WTC11 (cell line): Measurements from ENCODE around the gene ATP2B1. TPM values are rescaled to one million over a fixed set of nuclear protein-coding genes. Genes with fewer than 3 reads are reported as not detected.
"Not testable (repeated sequence)": the region's sequence is repeated elsewhere in the genome, so short reads cannot be mapped to it uniquely, and the experiment has no call there.

ENCODE experiments used
- ATAC-seq: fragments of 200-7000 bp; cut with Tn5 transposase; 2 replicates; pipeline ENCODE4 v1.10.0; 2021; ENCODE audit warnings: mild to moderate bottlenecking, moderate library complexity
- CTCF ChIA-PET: fragments of 300-600 bp; sonication (Branson Sonifier 250); formaldehyde crosslinking; loops from one replicate; lab custom pipeline; 2021; ENCODE audit warnings: antibody characterized with exemption; lab: Charles Lee
- POLR2A ChIA-PET: fragments of 350-600 bp; sonication (Branson Sonifier 250); formaldehyde crosslinking; loops from one replicate; lab custom pipeline; 2021; ENCODE audit warnings: antibody characterized with exemption; lab: Charles Lee
- DNase-seq: peaks from one replicate; pipeline ENCODE4 v3.0.0; 2021; ENCODE audit warnings: low spot score
- H3K27ac Mint-ChIP-seq: 2 replicates; pipeline ENCODE4 v1.8.0; 2021; ENCODE audit warnings: mixed read lengths
- H3K27me3 Mint-ChIP-seq: 2 replicates; pipeline ENCODE4 v1.8.0; 2021; ENCODE audit warnings: low read depth, mild to moderate bottlenecking, moderate library complexity, mixed read lengths
- H3K36me3 Mint-ChIP-seq: 2 replicates; pipeline ENCODE4 v1.8.0; 2021; ENCODE audit warnings: mixed read lengths
- H3K4me1 Mint-ChIP-seq: 2 replicates; pipeline ENCODE4 v1.8.0; 2022; ENCODE audit warnings: mixed read lengths
- H3K4me3 Mint-ChIP-seq: 2 replicates; pipeline ENCODE4 v1.8.0; 2021; ENCODE audit warnings: mild to moderate bottlenecking, moderate library complexity, mixed read lengths
- H3K9me3 Mint-ChIP-seq: 2 replicates; pipeline ENCODE4 v1.8.0; 2021; ENCODE audit warnings: mixed read lengths
- GABPB1 ChIP-seq: sonication (generic); formaldehyde crosslinking; IDR thresholded peaks from 2 replicates; pipeline ENCODE4 v1.8.1; 2023; ENCODE audit warnings: mild to moderate bottlenecking, missing genetic modification reagents
- JUN ChIP-seq: sonication (generic); formaldehyde crosslinking; IDR thresholded peaks from 2 replicates; pipeline ENCODE4 v1.8.0; 2023; ENCODE audit warnings: mild to moderate bottlenecking, missing genetic modification reagents
- KAT7 ChIP-seq: sonication (generic); formaldehyde crosslinking; IDR thresholded peaks from 2 replicates; pipeline ENCODE4 v1.8.1; 2023; ENCODE audit warnings: missing genetic modification reagents, mild to moderate bottlenecking, borderline replicate concordance
- MXD4 ChIP-seq: fragments of 250-450 bp; sonication (Bioruptor Pico); IDR thresholded peaks from 2 replicates; pipeline ENCODE4 v1.8.0; 2021; ENCODE audit warnings: mild to moderate bottlenecking, moderate library complexity, borderline replicate concordance
- NFE2L1 ChIP-seq: sonication (generic); formaldehyde crosslinking; IDR thresholded peaks from 2 replicates; pipeline ENCODE4 v1.8.1; 2023; ENCODE audit warnings: missing genetic modification reagents
- NR1H2 ChIP-seq: sonication (generic); formaldehyde crosslinking; IDR thresholded peaks from 2 replicates; pipeline ENCODE4 v1.9.0; 2021; ENCODE audit warnings: mild to moderate bottlenecking, moderate library complexity, missing genetic modification reagents
- NR3C1 ChIP-seq: sonication (generic); formaldehyde crosslinking; conservative IDR thresholded peaks from 2 replicates; pipeline ENCODE4 v1.8.1; 2023; ENCODE audit warnings: low read depth, mild to moderate bottlenecking, missing genetic modification reagents
- SP1 ChIP-seq: sonication (generic); formaldehyde crosslinking; conservative IDR thresholded peaks from 2 replicates; pipeline ENCODE4 v1.8.1; 2022; ENCODE audit warnings: missing genetic modification reagents
- TCF7 ChIP-seq: sonication (generic); formaldehyde crosslinking; IDR thresholded peaks from 2 replicates; pipeline ENCODE4 v1.8.0; 2022; ENCODE audit warnings: mild to moderate bottlenecking, low read depth, missing genetic modification reagents, moderate library complexity
- TEAD4 ChIP-seq: sonication (generic); formaldehyde crosslinking; IDR thresholded peaks from 2 replicates; pipeline ENCODE4 v1.8.0; 2022; ENCODE audit warnings: mild to moderate bottlenecking, missing genetic modification reagents
- ZBTB43 ChIP-seq: sonication (generic); formaldehyde crosslinking; IDR thresholded peaks from 2 replicates; pipeline ENCODE4 v1.8.1; 2023; ENCODE audit warnings: mild to moderate bottlenecking, missing genetic modification reagents
- ZNF138 ChIP-seq: sonication (generic); formaldehyde crosslinking; conservative IDR thresholded peaks from 2 replicates; pipeline ENCODE4 v1.8.1; 2022; ENCODE audit warnings: mild to moderate bottlenecking, moderate library complexity, missing genetic modification reagents
- ZNF219 ChIP-seq: sonication (generic); formaldehyde crosslinking; IDR thresholded peaks from 2 replicates; pipeline ENCODE4 v1.8.0; 2023; ENCODE audit warnings: missing genetic modification reagents, mild to moderate bottlenecking, borderline replicate concordance
- ZNF416 ChIP-seq: fragments of 250-450 bp; sonication (Bioruptor Pico); IDR thresholded peaks from 2 replicates; pipeline ENCODE4 v1.9.0; 2021; ENCODE audit warnings: mild to moderate bottlenecking, inconsistent platforms
- ZNF423 ChIP-seq: fragments of 250-450 bp; sonication (Bioruptor Pico); IDR thresholded peaks from 2 replicates; pipeline ENCODE4 v2.1.2; 2022; ENCODE audit warnings: mild to moderate bottlenecking, moderate library complexity
- total RNA-seq: library from RNA; stranded (reverse); gene quantifications from 3 replicates; pipeline ENCODE4 v1.2.3, GENCODE V29; 2021
- TF ChIP-seq, protein P1 (sequence below): sonication (generic); formaldehyde crosslinking; IDR thresholded peaks from 2 replicates; pipeline ENCODE4 v1.8.1; 2022; ENCODE audit warnings: mild to moderate bottlenecking, moderate library complexity, missing genetic modification reagents
- TF ChIP-seq, protein P2 (sequence below): sonication (generic); formaldehyde crosslinking; IDR thresholded peaks from 2 replicates; pipeline ENCODE4 v1.8.0; 2022; ENCODE audit warnings: mild to moderate bottlenecking, missing genetic modification reagents
- TF ChIP-seq, protein P3 (sequence below): sonication (generic); formaldehyde crosslinking; IDR thresholded peaks from 2 replicates; pipeline ENCODE4 v1.8.1; 2022; ENCODE audit warnings: mild to moderate bottlenecking, missing genetic modification reagents, moderate library complexity, borderline replicate concordance
- TF ChIP-seq, protein P4 (sequence below): sonication (generic); formaldehyde crosslinking; IDR thresholded peaks from 2 replicates; pipeline ENCODE4 v1.8.0; 2023; ENCODE audit warnings: mild to moderate bottlenecking, missing genetic modification reagents
- TF ChIP-seq, protein P5 (sequence below): sonication (generic); formaldehyde crosslinking; IDR thresholded peaks from 2 replicates; pipeline ENCODE4 v1.8.1; 2023; ENCODE audit warnings: mild to moderate bottlenecking, moderate library complexity, missing genetic modification reagents

Gene ATP2B1
- total RNA-seq, 1 experiment from 2014 or later: 31.7 TPM

- TF ChIP-seq ZNF138 (CRISPR knock-in tag): no peak
- TF ChIP-seq GABPB1 (CRISPR knock-in tag): no peak
- no peak for TF ChIP-seq ZNF423
- TF ChIP-seq KAT7: no peak
- TF ChIP-seq ZNF416: no peak
- no peak for TF ChIP-seq ZNF219
- TF ChIP-seq, protein P1, sequence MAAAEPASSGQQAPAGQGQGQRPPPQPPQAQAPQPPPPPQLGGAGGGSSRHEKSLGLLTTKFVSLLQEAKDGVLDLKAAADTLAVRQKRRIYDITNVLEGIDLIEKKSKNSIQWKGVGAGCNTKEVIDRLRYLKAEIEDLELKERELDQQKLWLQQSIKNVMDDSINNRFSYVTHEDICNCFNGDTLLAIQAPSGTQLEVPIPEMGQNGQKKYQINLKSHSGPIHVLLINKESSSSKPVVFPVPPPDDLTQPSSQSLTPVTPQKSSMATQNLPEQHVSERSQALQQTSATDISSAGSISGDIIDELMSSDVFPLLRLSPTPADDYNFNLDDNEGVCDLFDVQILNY (CRISPR knock-in tag): no peak; the same call in 1 of the 2 replicates
- TF ChIP-seq TCF7 (CRISPR knock-in tag): peak; percentile 28; the same call in 1 of the 2 replicates
- no peak for TF ChIP-seq ZBTB43
- TF ChIP-seq, protein P2, sequence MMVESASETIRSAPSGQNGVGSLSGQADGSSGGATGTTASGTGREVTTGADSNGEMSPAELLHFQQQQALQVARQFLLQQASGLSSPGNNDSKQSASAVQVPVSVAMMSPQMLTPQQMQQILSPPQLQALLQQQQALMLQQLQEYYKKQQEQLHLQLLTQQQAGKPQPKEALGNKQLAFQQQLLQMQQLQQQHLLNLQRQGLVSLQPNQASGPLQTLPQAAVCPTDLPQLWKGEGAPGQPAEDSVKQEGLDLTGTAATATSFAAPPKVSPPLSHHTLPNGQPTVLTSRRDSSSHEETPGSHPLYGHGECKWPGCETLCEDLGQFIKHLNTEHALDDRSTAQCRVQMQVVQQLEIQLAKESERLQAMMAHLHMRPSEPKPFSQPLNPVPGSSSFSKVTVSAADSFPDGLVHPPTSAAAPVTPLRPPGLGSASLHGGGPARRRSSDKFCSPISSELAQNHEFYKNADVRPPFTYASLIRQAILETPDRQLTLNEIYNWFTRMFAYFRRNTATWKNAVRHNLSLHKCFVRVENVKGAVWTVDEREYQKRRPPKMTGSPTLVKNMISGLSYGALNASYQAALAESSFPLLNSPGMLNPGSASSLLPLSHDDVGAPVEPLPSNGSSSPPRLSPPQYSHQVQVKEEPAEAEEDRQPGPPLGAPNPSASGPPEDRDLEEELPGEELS (CRISPR knock-in tag): 0 out of 2 replicates have a peak, but pooled peaks have one; percentile 5
- TF ChIP-seq NFE2L1 (CRISPR knock-in tag): 0 out of 2 replicates have a peak, but pooled peaks have one; percentile 50
- no peak for TF ChIP-seq NR3C1
- TF ChIP-seq NR1H2: no peak
- TF ChIP-seq, protein P3, sequence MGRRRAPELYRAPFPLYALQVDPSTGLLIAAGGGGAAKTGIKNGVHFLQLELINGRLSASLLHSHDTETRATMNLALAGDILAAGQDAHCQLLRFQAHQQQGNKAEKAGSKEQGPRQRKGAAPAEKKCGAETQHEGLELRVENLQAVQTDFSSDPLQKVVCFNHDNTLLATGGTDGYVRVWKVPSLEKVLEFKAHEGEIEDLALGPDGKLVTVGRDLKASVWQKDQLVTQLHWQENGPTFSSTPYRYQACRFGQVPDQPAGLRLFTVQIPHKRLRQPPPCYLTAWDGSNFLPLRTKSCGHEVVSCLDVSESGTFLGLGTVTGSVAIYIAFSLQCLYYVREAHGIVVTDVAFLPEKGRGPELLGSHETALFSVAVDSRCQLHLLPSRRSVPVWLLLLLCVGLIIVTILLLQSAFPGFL (CRISPR knock-in tag): no peak
- TF ChIP-seq JUN (CRISPR knock-in tag): no peak
- no peak for TF ChIP-seq TEAD4 (CRISPR knock-in tag)
- TF ChIP-seq, protein P4, sequence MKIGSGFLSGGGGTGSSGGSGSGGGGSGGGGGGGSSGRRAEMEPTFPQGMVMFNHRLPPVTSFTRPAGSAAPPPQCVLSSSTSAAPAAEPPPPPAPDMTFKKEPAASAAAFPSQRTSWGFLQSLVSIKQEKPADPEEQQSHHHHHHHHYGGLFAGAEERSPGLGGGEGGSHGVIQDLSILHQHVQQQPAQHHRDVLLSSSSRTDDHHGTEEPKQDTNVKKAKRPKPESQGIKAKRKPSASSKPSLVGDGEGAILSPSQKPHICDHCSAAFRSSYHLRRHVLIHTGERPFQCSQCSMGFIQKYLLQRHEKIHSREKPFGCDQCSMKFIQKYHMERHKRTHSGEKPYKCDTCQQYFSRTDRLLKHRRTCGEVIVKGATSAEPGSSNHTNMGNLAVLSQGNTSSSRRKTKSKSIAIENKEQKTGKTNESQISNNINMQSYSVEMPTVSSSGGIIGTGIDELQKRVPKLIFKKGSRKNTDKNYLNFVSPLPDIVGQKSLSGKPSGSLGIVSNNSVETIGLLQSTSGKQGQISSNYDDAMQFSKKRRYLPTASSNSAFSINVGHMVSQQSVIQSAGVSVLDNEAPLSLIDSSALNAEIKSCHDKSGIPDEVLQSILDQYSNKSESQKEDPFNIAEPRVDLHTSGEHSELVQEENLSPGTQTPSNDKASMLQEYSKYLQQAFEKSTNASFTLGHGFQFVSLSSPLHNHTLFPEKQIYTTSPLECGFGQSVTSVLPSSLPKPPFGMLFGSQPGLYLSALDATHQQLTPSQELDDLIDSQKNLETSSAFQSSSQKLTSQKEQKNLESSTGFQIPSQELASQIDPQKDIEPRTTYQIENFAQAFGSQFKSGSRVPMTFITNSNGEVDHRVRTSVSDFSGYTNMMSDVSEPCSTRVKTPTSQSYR: no peak
- TF ChIP-seq, protein P5, sequence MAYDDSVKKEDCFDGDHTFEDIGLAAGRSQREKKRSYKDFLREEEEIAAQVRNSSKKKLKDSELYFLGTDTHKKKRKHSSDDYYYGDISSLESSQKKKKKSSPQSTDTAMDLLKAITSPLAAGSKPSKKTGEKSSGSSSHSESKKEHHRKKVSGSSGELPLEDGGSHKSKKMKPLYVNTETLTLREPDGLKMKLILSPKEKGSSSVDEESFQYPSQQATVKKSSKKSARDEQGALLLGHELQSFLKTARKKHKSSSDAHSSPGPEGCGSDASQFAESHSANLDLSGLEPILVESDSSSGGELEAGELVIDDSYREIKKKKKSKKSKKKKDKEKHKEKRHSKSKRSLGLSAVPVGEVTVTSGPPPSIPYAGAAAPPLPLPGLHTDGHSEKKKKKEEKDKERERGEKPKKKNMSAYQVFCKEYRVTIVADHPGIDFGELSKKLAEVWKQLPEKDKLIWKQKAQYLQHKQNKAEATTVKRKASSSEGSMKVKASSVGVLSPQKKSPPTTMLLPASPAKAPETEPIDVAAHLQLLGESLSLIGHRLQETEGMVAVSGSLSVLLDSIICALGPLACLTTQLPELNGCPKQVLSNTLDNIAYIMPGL: no peak; the same call in 1 of the 2 replicates
- peak; percentile 45 for TF ChIP-seq SP1 (CRISPR knock-in tag)
- TF ChIP-seq MXD4 (CRISPR knock-in tag): no peak
- TF ChIP-seq, all 79 proteins: peak for 8
Measured at GRCh38 chr12:89708565-89709156, at the start of gene ATP2B1 (continued).

GRCh38 chr12:89757987-89758386, 49.3 kb upstream of the ATP2B1 start:
- ATAC-seq, DNase-seq, CTCF ChIA-PET, H3K36me3 Mint-ChIP-seq, H3K9me3 Mint-ChIP-seq, H3K27me3 Mint-ChIP-seq, H3K4me1 Mint-ChIP-seq, H3K4me3 Mint-ChIP-seq, H3K27ac Mint-ChIP-seq, POLR2A ChIA-PET: not testable (repeated sequence)
